ENCODE results near the gene ATRNL1.

Gene ATRNL1

DNA sequence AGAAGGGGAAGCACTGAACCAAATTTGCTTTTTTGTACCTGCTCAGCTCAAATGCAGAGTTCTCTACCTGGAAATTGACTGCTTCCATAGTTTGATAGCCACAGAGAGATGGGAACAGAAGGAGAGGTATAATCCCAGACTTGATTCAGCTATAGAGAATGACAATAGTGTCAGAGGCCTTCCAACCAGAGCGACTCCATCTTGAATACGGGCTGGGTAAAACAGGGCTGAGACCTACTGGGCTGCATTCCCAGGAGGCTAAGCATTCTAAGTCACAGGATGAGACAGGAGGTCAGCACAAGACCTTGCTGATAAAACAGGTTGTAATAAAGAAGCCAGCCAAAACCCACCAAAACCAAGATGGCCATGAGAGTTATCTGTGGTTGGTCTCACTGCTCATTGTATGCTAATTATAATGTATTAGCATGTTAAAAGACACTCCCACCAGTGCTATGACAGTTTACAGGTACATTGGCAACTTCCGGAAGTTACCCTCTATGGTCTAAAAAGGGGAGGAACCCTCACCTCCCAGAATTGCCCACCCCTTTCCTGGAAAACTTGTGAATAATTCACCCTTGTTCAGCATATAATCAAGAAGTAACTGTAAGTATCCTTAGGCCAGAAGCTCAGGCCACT, 42.7 kb upstream of the ATRNL1 start:
- Histone ChIP-seq H3K18ac (ENCODE audit: low read length) (no peak overlapping the region), H3K4ac (ENCODE audit: low read length) (no peak overlapping the region), H3K27ac (replicated peaks; ENCODE audit: low read length) (no peak overlapping the region), H3K36me3 (replicated peaks in 1 of 2; ENCODE audit: control insufficient read depth in 2 of 2, insufficient read depth in 2 of 2, low read length in 2 of 2) (no peaks in the 10 kb centered on the region), H4K91ac (ENCODE audit: low read depth, low read length, poor library complexity) (no peak overlapping the region), H2BK12ac (ENCODE audit: low read length) (no peak overlapping the region), H3K79me1 (ENCODE audit: low read depth, low read length) (no peaks in the 10 kb centered on the region), H4K8ac (ENCODE audit: low read depth, low read length) (no peak overlapping the region), H3K4me2 (ENCODE audit: insufficient read depth, low read length, poor library complexity, severe bottlenecking) (no peak overlapping the region), H2AFZ (ENCODE audit: low read length) (peak overlapping the region; percentile 53), H3K9ac (ENCODE audit: low read depth, low read length, poor library complexity) (no peak overlapping the region), H2BK5ac (ENCODE audit: low read length) (no peak overlapping the region), H2AK5ac (ENCODE audit: low read depth, low read length) (no peak overlapping the region), H3K23ac (ENCODE audit: low read depth, low read length, poor library complexity) (no peak overlapping the region), H3K4me1 (ENCODE audit: control insufficient read depth in 2 of 2, insufficient read depth in 1 of 2, low read depth in 1 of 2, low read length in 2 of 2) (peaks cover 3 to 9% of the 10 kb centered on the region in 2 donors), H2BK15ac (ENCODE audit: low read length) (no peak overlapping the region), H3K9me3 (replicated peaks in 1 of 2; ENCODE audit: control insufficient read depth in 2 of 2, insufficient read depth in 1 of 2, low read depth in 1 of 2, low read length in 2 of 2) (no peaks in the 10 kb centered on the region), H3K14ac (ENCODE audit: low read length) (no peak overlapping the region), H2BK120ac (ENCODE audit: low read depth, low read length) (no peak overlapping the region), H3K27me3 (ENCODE audit: control insufficient read depth in 3 of 3, insufficient read depth in 3 of 3, low read depth in 1 of 3, low read length in 3 of 3) (no peaks in the 10 kb centered on the region), H3K4me3 (ENCODE audit: low read length in 2 of 2) (no peak overlapping the region)
- DNase-seq (ENCODE audit: low spot score) = no peak
- WGBS, 2 donors (ENCODE audit: extremely low coverage in 2 of 2, insufficient read length in 2 of 2, insufficient replicate concordance in 1 of 2) = no CpG with 5 or more reads among the region's 3 CpGs

DNA sequence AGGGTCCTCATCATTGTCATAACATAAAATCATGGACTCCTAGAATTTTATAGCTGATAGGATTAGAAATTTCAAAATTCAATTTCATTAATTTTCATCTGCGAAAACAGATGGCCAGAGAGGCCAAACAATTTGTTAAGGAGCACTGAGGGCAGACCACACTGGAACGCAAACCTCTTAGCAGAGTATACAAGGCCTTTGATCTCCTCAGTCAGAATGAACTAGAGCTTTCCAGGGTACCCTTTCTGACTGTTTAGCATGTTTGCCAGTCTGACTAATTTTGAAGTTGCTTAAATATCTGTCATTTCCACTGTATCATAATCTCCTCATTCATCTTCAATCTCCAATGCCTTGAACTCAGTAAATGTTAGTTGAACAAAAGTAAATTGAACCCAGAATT, 41.9 kb upstream of the ATRNL1 start:
- H3K4me2 ChIP-seq (ENCODE audit: insufficient read depth, low read length, poor library complexity, severe bottlenecking) = no peak overlapping the region
- H3K4me1 ChIP-seq (ENCODE audit: control insufficient read depth in 2 of 2, insufficient read depth in 1 of 2, low read depth in 1 of 2, low read length in 2 of 2) = peaks cover 3 to 9% of the 10 kb centered on the region in 2 donors
- no peak overlapping the region for H3K14ac ChIP-seq (ENCODE audit: low read length)
- H2AFZ ChIP-seq (ENCODE audit: low read length) = peak overlapping the region; percentile 53
- H3K27ac ChIP-seq (replicated peaks; ENCODE audit: low read length) = no peak overlapping the region
- no peak overlapping the region for H3K4me3 ChIP-seq (ENCODE audit: low read length in 2 of 2)
- H3K18ac ChIP-seq (ENCODE audit: low read length) = no peak overlapping the region
- H2AK5ac ChIP-seq (ENCODE audit: low read depth, low read length) = no peak overlapping the region
- DNase-seq (ENCODE audit: low spot score) = no peak
- no peak overlapping the region for H2BK12ac ChIP-seq (ENCODE audit: low read length)
- no CpG with 5 or more reads among the region's 2 CpGs for WGBS, 2 donors (ENCODE audit: extremely low coverage in 2 of 2, insufficient read length in 2 of 2, insufficient replicate concordance in 1 of 2)
- H3K36me3 ChIP-seq (replicated peaks in 1 of 2; ENCODE audit: control insufficient read depth in 2 of 2, insufficient read depth in 2 of 2, low read length in 2 of 2) = no peaks in the 10 kb centered on the region
- no peak overlapping the region for H2BK15ac ChIP-seq (ENCODE audit: low read length)
- no peak overlapping the region for H2BK120ac ChIP-seq (ENCODE audit: low read depth, low read length)
- H2BK5ac ChIP-seq (ENCODE audit: low read length) = no peak overlapping the region
- no peak overlapping the region for H3K23ac ChIP-seq (ENCODE audit: low read depth, low read length, poor library complexity)
- no peak overlapping the region for H3K4ac ChIP-seq (ENCODE audit: low read length)
- H4K91ac ChIP-seq (ENCODE audit: low read depth, low read length, poor library complexity) = no peak overlapping the region
- no peak overlapping the region for H4K8ac ChIP-seq (ENCODE audit: low read depth, low read length)
- H3K79me1 ChIP-seq (ENCODE audit: low read depth, low read length) = no peaks in the 10 kb centered on the region
- H3K9me3 ChIP-seq (replicated peaks in 1 of 2; ENCODE audit: control insufficient read depth in 2 of 2, insufficient read depth in 1 of 2, low read depth in 1 of 2, low read length in 2 of 2) = no peaks in the 10 kb centered on the region
- no peaks in the 10 kb centered on the region for H3K27me3 ChIP-seq (ENCODE audit: control insufficient read depth in 3 of 3, insufficient read depth in 3 of 3, low read depth in 1 of 3, low read length in 3 of 3)
- no peak overlapping the region for H3K9ac ChIP-seq (ENCODE audit: low read depth, low read length, poor library complexity)

DNA sequence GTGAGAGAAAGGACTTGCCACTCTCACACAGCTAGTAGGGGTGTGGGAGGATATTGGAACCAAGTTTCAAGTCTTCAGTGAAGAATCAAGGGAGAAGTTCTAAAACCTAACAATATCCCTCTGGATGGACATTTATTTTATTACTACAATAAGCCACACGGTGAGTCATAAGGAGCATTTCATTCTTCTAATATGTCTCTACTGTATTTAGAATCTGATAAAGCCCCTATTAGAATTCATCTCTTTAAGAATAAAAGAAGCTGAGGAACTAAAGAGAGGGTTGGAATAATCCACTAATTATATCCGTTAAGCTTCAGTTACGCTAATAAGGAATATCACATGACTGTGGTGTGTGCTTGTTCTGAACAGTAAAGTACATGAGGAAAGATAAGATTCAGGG, 40.9 kb upstream of the ATRNL1 start:
- H2BK120ac ChIP-seq (ENCODE audit: low read depth, low read length) = no peak overlapping the region
- no peaks in the 10 kb centered on the region for H3K27me3 ChIP-seq (ENCODE audit: control insufficient read depth in 3 of 3, insufficient read depth in 3 of 3, low read depth in 1 of 3, low read length in 3 of 3)
- peaks cover 4 to 9% of the 10 kb centered on the region in 2 donors for H3K4me1 ChIP-seq (ENCODE audit: control insufficient read depth in 2 of 2, insufficient read depth in 1 of 2, low read depth in 1 of 2, low read length in 2 of 2)
- H3K4me3 ChIP-seq (ENCODE audit: low read length in 2 of 2) = no peak overlapping the region
- H3K36me3 ChIP-seq (replicated peaks in 1 of 2; ENCODE audit: control insufficient read depth in 2 of 2, insufficient read depth in 2 of 2, low read length in 2 of 2) = no peaks in the 10 kb centered on the region
- no peak overlapping the region for H2BK15ac ChIP-seq (ENCODE audit: low read length)
- H3K9ac ChIP-seq (ENCODE audit: low read depth, low read length, poor library complexity) = no peak overlapping the region
- H3K79me1 ChIP-seq (ENCODE audit: low read depth, low read length) = no peaks in the 10 kb centered on the region
- H3K23ac ChIP-seq (ENCODE audit: low read depth, low read length, poor library complexity) = no peak overlapping the region
- DNase-seq (ENCODE audit: low spot score) = no peak
- H4K8ac ChIP-seq (ENCODE audit: low read depth, low read length) = no peak overlapping the region
- H3K18ac ChIP-seq (ENCODE audit: low read length) = no peak overlapping the region
- no peak overlapping the region for H3K4ac ChIP-seq (ENCODE audit: low read length)
- H4K91ac ChIP-seq (ENCODE audit: low read depth, low read length, poor library complexity) = no peak overlapping the region
- H3K4me2 ChIP-seq (ENCODE audit: insufficient read depth, low read length, poor library complexity, severe bottlenecking) = no peak overlapping the region
- WGBS, 2 donors (ENCODE audit: extremely low coverage in 2 of 2, insufficient read length in 2 of 2, insufficient replicate concordance in 1 of 2) = no CpG with 5 or more reads among the region's 3 CpGs
- H3K14ac ChIP-seq (ENCODE audit: low read length) = no peak overlapping the region
- H3K9me3 ChIP-seq (replicated peaks in 1 of 2; ENCODE audit: control insufficient read depth in 2 of 2, insufficient read depth in 1 of 2, low read depth in 1 of 2, low read length in 2 of 2) = no peaks in the 10 kb centered on the region
- H2BK5ac ChIP-seq (ENCODE audit: low read length) = no peak overlapping the region
- no peak overlapping the region for H2AK5ac ChIP-seq (ENCODE audit: low read depth, low read length)
- H3K27ac ChIP-seq (replicated peaks; ENCODE audit: low read length) = no peak overlapping the region
- no peak overlapping the region for H2BK12ac ChIP-seq (ENCODE audit: low read length)
- no peak overlapping the region for H2AFZ ChIP-seq (ENCODE audit: low read length)

DNA sequence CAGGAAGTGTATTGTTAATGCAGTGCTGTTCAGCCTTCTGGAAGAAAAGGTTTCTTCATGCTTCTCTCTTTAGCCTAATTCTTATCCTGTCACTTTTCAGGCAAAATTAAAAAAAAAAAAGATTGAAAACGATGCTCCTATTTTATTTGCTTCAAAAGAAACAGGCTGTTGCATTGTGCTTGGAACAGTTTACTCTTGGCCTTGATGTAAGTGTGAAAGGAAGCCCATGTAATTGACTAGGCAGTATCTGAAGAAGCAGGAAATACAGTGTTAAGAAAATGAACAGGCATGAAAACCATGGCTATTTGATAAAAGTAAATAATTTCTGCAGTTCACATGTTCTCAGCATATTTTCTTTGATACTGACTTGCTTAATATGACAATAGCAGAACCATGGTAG, 40.4 kb upstream of the ATRNL1 start:
- Histone ChIP-seq H2AFZ (ENCODE audit: low read length) (no peak overlapping the region), H2BK120ac (ENCODE audit: low read depth, low read length) (no peak overlapping the region), H2AK5ac (ENCODE audit: low read depth, low read length) (no peak overlapping the region), H3K9ac (ENCODE audit: low read depth, low read length, poor library complexity) (no peak overlapping the region), H3K27me3 (ENCODE audit: control insufficient read depth in 3 of 3, insufficient read depth in 3 of 3, low read depth in 1 of 3, low read length in 3 of 3) (no peaks in the 10 kb centered on the region), H3K4me1 (ENCODE audit: control insufficient read depth in 2 of 2, insufficient read depth in 1 of 2, low read depth in 1 of 2, low read length in 2 of 2) (peaks cover 4 to 9% of the 10 kb centered on the region in 2 donors), H2BK12ac (ENCODE audit: low read length) (no peak overlapping the region), H4K8ac (ENCODE audit: low read depth, low read length) (no peak overlapping the region), H3K4ac (ENCODE audit: low read length) (no peak overlapping the region), H4K91ac (ENCODE audit: low read depth, low read length, poor library complexity) (no peak overlapping the region), H3K14ac (ENCODE audit: low read length) (no peak overlapping the region), H3K36me3 (replicated peaks in 1 of 2; ENCODE audit: control insufficient read depth in 2 of 2, insufficient read depth in 2 of 2, low read length in 2 of 2) (no peaks in the 10 kb centered on the region), H3K27ac (replicated peaks; ENCODE audit: low read length) (no peak overlapping the region), H3K4me3 (ENCODE audit: low read length in 2 of 2) (no peak overlapping the region), H3K9me3 (replicated peaks in 1 of 2; ENCODE audit: control insufficient read depth in 2 of 2, insufficient read depth in 1 of 2, low read depth in 1 of 2, low read length in 2 of 2) (no peaks in the 10 kb centered on the region), H3K4me2 (ENCODE audit: insufficient read depth, low read length, poor library complexity, severe bottlenecking) (no peak overlapping the region), H2BK15ac (ENCODE audit: low read length) (no peak overlapping the region), H3K79me1 (ENCODE audit: low read depth, low read length) (no peaks in the 10 kb centered on the region), H3K18ac (ENCODE audit: low read length) (no peak overlapping the region), H2BK5ac (ENCODE audit: low read length) (no peak overlapping the region), H3K23ac (ENCODE audit: low read depth, low read length, poor library complexity) (no peak overlapping the region)
- no peak for DNase-seq (ENCODE audit: low spot score)
- no CpG with 5 or more reads among the region's 1 CpG for WGBS, 2 donors (ENCODE audit: extremely low coverage in 2 of 2, insufficient read length in 2 of 2, insufficient replicate concordance in 1 of 2)

Data from neuronal stem cell (in vitro differentiated cells).